SK-N-MC (cell line): ENCODE results near the gene VSIG10.

ENCODE experiments used
- DNase-seq: peaks from one replicate; pipeline ENCODE4 v3.0.0-alpha.2; 2011; ENCODE audit warnings: low read depth, low spot score
- H3K27ac ChIP-seq: fragments of 200-600 bp; sonication (generic); 2 replicates; pipeline ENCODE4 v1.5.1; 2016; ENCODE audit warnings: mixed run types
- H3K36me3 ChIP-seq: fragments of 200-600 bp; sonication (generic); 2 replicates; pipeline ENCODE4 v1.6.1; 2017; ENCODE audit warnings: antibody characterized with exemption, low read length, mixed read lengths; ENCODE audit not compliant: insufficient read depth
- H3K4me3 ChIP-seq: fragments of 200-600 bp; sonication (generic); 2 replicates; pipeline ENCODE4 v1.5.1; 2016
- H3K9ac ChIP-seq: fragments of 200-600 bp; sonication (generic); 2 replicates; pipeline ENCODE4 v1.8.0; 2017; ENCODE audit warnings: mixed run types, mixed read lengths; ENCODE audit not compliant: insufficient read length
- H3K9me3 ChIP-seq: fragments of 200-600 bp; sonication (generic); 2 replicates; pipeline ENCODE4 v1.6.1; 2017; ENCODE audit warnings: low read depth, mild to moderate bottlenecking, antibody characterized with exemption, low read length, moderate library complexity, mixed read lengths
- EZH2 ChIP-seq: fragments of 200-600 bp; sonication (generic); IDR thresholded peaks from one replicate; pipeline ENCODE4 v1.6.1; 2017; ENCODE audit warnings: antibody characterized with exemption
- FOXP2 ChIP-seq: optimal IDR thresholded peaks from 2 replicates; pipeline ENCODE3; 2011; ENCODE audit warnings: mild to moderate bottlenecking, moderate library complexity; ENCODE audit not compliant: insufficient read depth; ENCODE audit errors: extremely low read length, control extremely low read depth
- POLR2AphosphoS5 ChIP-seq: IDR thresholded peaks from 2 replicates; pipeline ENCODE4 v1.6.1; 2012; ENCODE audit warnings: mild to moderate bottlenecking, low read depth, low read length, borderline replicate concordance

VSIG10 gene

GRCh38 chr12:118059341-118060191 lies 44.2 kb downstream of the VSIG10 start:
- H3K9me3 ChIP-seq: no peaks in the 10 kb centered on the region
- H3K4me3 ChIP-seq: peak overlapping the region; percentile 87
- no peaks in the 10 kb centered on the region for H3K36me3 ChIP-seq
- no peak for TF ChIP-seq EZH2
- TF ChIP-seq FOXP2: no peak
- no peak; the same call in 1 of the 2 replicates for TF ChIP-seq POLR2AphosphoS5
- DNase-seq: peak; percentile 42
- peak overlapping the region; percentile 85 for H3K27ac ChIP-seq
- peak overlapping the region; percentile 77 for H3K9ac ChIP-seq

- no peak for TF ChIP-seq FOXP2
- TF ChIP-seq EZH2: no peak
- TF ChIP-seq POLR2AphosphoS5: no peak
- peak overlapping the region; percentile 77 for H3K9ac ChIP-seq
- peak overlapping the region; percentile 87; the same call in 1 of the 2 replicates for H3K4me3 ChIP-seq
- no peak overlapping the region; the same call in 1 of the 2 replicates for H3K27ac ChIP-seq
- H3K36me3 ChIP-seq: no peaks in the 10 kb centered on the region
- no peaks in the 10 kb centered on the region for H3K9me3 ChIP-seq
- DNase-seq: no peak
Measured at GRCh38 chr12:118058881-118059280, 44.9 kb downstream of the VSIG10 start.

DNA sequence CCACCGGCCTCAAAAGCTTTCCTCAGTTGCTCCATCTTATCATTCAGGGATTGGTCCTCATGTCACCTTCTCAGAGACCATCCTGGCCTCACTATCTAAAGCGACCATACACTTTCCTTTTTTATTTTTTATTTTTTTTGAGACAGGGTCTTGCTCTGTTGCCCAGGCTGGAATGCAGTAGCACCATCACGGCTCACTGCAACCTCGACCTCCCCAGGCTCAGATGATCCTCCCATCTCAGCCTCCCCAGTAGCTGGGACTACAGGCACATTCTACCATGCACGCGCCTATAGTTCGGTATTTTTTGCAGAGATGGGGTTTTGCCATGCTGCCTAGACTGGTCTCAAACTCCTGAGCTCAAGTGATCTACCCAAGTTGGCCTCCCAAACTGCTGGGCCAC lies 45.6 kb downstream of the VSIG10 start:
- no peak for DNase-seq
- Histone ChIP-seq H3K9ac (no peak overlapping the region), H3K36me3 (no peaks in the 10 kb centered on the region), H3K27ac (no peak overlapping the region), H3K4me3 (no peak overlapping the region), H3K9me3 (no peaks in the 10 kb centered on the region)
- TF ChIP-seq FOXP2 (no peak), POLR2AphosphoS5 (no peak), EZH2 (no peak)

DNA sequence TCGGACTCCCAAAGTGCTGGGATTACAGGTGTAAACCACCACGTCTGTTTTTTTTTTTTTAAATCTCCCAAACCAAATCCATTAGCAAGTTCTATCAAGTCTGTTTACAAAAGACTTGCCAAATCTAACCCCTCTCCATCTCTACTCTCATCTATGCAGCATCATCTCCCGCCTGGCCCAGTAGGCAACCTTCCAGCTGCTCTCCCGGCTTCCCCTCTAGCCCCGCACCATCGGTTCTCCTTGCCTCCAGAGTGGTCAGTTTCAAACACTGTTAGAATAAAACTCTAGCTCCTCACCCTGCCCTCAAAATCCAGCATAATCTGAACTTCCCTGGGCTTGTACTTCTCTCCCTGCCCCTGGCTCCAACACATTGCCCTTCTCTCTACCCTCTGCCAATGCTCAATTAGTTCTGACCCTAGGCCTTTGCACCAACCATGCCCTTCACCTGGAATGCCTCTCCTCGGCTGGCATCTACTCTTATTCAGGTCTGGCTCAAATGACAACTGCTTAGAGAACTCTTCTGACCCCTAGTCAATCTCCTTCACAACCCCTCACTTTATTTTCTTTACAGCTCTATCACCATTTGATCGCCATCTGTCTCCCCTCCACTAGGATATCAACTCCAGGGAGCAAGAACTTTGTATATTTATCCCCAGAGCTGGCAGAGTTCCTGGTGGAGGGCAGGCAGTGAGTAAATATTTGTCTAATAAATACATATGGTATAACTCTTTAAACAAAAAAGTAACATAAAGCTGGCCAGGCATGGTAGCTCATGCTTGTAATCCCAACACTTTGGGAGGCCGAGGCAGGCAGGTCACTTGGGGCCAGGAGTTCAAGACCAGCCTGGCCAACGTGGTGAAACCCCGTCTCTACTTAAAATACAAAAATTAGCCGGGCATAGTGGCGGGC lies 47.7 kb downstream of the VSIG10 start:
- Histone ChIP-seq H3K9ac (no peak overlapping the region), H3K9me3 (no peaks in the 10 kb centered on the region), H3K36me3 (peaks cover 7% of the 10 kb centered on the region; the same call in 1 of the 2 replicates), H3K4me3 (no peak overlapping the region), H3K27ac (no peak overlapping the region)
- no peak for DNase-seq
- TF ChIP-seq EZH2: no peak
- TF ChIP-seq POLR2AphosphoS5: no peak
- no peak for TF ChIP-seq FOXP2

- Histone ChIP-seq H3K9ac (no peak overlapping the region), H3K9me3 (no peaks in the 10 kb centered on the region), H3K27ac (no peak overlapping the region), H3K4me3 (no peak overlapping the region), H3K36me3 (peaks cover 9% of the 10 kb centered on the region; the same call in 1 of the 2 replicates)
- no peak for DNase-seq
- no peak for TF ChIP-seq EZH2
- TF ChIP-seq FOXP2: no peak
- TF ChIP-seq POLR2AphosphoS5: no peak
Measured at GRCh38 chr12:118055144-118055557, 48.7 kb downstream of the VSIG10 start.

- Histone ChIP-seq H3K9me3 (no peaks in the 10 kb centered on the region), H3K9ac (no peak overlapping the region), H3K27ac (no peak overlapping the region), H3K36me3 (peaks cover 14% of the 10 kb centered on the region; the same call in 1 of the 2 replicates), H3K4me3 (no peak overlapping the region)
- TF ChIP-seq FOXP2 (no peak), POLR2AphosphoS5 (no peak), EZH2 (no peak)
- DNase-seq: no peak
Measured at GRCh38 chr12:118053071-118053985, 50.5 kb downstream of the VSIG10 start.

DNA sequence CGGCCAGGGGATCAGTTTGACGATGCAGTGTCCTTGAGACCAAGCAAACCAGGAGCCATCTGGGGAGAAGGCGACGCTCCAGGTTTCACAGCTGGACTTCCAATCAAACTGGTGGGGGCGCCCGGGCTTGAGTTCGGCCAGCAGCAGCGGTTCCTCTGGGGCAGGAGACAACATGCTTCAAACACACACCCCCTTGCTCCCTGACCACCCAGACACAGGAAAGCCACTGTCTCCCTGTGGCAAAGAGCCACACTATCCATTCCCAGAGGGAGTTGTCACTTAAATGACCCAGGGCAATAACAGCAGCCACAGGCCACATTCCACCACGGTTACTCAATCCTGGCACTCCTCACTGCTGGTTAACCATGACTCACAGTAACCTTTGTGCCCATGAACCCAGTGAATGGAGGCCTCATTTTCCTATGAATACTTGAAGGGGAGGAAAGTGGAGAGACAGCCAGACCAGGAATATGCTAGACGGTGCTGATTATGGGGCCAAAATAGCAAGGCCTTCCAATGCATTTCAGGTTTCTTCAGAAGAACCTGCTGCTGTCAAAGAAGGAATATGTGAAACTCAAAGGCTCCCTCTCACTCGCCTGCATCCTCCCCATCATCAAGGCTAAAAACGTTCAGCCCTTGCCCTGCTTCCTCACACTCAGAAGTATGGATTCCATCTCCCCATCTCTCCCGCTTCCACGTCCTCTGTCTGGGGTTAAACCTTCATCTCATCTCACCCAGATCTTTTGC lies 51.3 kb downstream of the VSIG10 start:
- Histone ChIP-seq H3K9ac (no peak overlapping the region), H3K9me3 (no peaks in the 10 kb centered on the region), H3K36me3 (peaks cover 14% of the 10 kb centered on the region; the same call in 1 of the 2 replicates), H3K27ac (no peak overlapping the region), H3K4me3 (no peak overlapping the region)
- TF ChIP-seq EZH2 (no peak), POLR2AphosphoS5 (no peak), FOXP2 (no peak)
- no peak for DNase-seq
